ENCODE data around the gene STK32A.

The STK32A gene

GRCh38 chr5:147396070-147396823 lies 161.4 kb downstream of the STK32A start:
- DNase-seq, result no peak

- DNase-seq, result no peak
Observed at GRCh38 chr5:147397616-147398015, 162.8 kb downstream of the STK32A start.

- DNase-seq, result no peak
Observed at GRCh38 chr5:147398860-147399259, 164.0 kb downstream of the STK32A start.

- DNase-seq, result no peak
Observed at GRCh38 chr5:147400126-147400809, 165.4 kb downstream of the STK32A start.

- no peak for DNase-seq
Observed at GRCh38 chr5:147400881-147401280, 166.1 kb downstream of the STK32A start.

GRCh38 chr5:147403651-147404640 lies 169.1 kb downstream of the STK32A start:
- DNase-seq, result no peak

GRCh38 chr5:147404706-147405105 lies 169.9 kb downstream of the STK32A start:
- no peak for DNase-seq

GRCh38 chr5:147406636-147407035 lies 171.8 kb downstream of the STK32A start:
- no peak for DNase-seq

- DNase-seq, result no peak
Observed at GRCh38 chr5:147407094-147407681, 172.4 kb downstream of the STK32A start.

- no peak for DNase-seq
Observed at GRCh38 chr5:147408980-147409379, 174.2 kb downstream of the STK32A start.

GRCh38 chr5:147410496-147411358 lies 175.9 kb downstream of the STK32A start:
- no peak for DNase-seq

GRCh38 chr5:147411359-147412319 lies 176.8 kb downstream of the STK32A start:
- DNase-seq, result no peak

- DNase-seq, result no peak
Observed at GRCh38 chr5:147412561-147412960, 177.7 kb downstream of the STK32A start.

- no peak for DNase-seq
Observed at GRCh38 chr5:147413266-147413665, 178.4 kb downstream of the STK32A start.

GRCh38 chr5:147415651-147416050 lies 180.8 kb downstream of the STK32A start:
- DNase-seq, result no peak

GRCh38 chr5:147417135-147417813 lies 182.4 kb downstream of the STK32A start:
- peak; percentile 57 for DNase-seq

- no peak for DNase-seq
Observed at GRCh38 chr5:147418613-147419012, 183.8 kb downstream of the STK32A start.

- no peak for DNase-seq
Observed at GRCh38 chr5:147426640-147427327, 192.0 kb downstream of the STK32A start.
